Hematopoietic multipotent progenitor cell treated with erythropoietin and hydrocortisone succinate and interleukin-3 and kit ligand, for 8 days (in vitro differentiated cells): ENCODE measurements around the gene PTCH2.

Source experiments
- DNase-seq: peaks from one replicate; pipeline ENCODE4 v3.0.0-alpha.2; 2015

Gene PTCH2

DNA sequence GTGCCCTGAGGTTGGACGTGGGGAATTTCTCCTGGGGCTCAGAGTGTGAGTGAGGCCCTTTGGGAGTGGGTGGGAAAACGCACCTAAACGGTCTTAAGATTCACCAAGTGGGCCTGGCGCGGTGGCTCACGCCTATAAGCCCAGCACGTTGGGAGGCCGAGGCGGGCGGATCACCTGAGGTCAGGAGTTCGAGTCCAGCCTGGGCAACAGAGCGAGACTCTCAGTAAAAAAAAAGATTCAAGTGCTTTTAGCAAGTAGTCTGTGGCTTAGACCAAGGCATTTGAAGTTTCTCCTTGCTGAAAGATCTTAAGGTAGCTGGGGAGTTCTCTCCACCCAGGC, 66.4 kb downstream of the PTCH2 start:
- no peak for DNase-seq

DNA sequence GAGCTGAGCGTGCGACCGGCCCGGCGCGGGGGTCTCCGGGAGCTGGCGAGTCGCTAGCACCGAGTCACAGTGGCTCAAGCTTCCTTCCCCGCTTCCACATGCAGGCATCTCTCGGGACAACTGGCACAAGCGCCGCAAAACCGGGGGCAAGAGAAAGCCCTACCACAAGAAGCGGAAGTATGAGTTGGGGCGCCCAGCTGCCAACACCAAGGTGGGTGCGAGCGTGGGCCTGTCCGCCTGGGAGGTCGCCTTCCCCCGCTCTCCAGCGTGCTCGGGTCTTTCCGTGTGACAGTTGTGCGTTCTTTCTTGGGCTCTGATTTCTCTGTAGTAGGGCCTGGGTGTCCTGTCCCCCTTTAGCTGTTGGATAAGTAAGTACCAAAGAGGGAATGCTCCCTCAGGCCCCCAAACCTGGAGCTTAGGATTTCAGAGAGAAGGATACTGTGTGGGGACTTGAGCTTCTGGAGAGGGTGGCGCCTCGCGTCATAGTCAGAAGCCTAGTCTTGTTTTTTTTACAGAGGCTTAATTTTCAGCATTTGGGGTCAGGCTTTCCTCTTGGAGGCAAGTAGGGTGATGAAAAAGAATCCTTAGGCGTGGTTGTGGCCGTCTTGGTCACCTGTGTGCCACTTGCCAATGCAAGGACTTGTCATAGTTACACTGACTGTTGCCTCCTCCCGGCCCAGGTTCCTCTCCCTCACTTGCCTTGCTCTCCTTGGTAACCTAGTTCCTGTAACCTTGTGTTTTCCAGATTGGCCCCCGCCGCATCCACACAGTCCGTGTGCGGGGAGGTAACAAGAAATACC, 66.9 kb downstream of the PTCH2 start:
- no peak for DNase-seq

DNA sequence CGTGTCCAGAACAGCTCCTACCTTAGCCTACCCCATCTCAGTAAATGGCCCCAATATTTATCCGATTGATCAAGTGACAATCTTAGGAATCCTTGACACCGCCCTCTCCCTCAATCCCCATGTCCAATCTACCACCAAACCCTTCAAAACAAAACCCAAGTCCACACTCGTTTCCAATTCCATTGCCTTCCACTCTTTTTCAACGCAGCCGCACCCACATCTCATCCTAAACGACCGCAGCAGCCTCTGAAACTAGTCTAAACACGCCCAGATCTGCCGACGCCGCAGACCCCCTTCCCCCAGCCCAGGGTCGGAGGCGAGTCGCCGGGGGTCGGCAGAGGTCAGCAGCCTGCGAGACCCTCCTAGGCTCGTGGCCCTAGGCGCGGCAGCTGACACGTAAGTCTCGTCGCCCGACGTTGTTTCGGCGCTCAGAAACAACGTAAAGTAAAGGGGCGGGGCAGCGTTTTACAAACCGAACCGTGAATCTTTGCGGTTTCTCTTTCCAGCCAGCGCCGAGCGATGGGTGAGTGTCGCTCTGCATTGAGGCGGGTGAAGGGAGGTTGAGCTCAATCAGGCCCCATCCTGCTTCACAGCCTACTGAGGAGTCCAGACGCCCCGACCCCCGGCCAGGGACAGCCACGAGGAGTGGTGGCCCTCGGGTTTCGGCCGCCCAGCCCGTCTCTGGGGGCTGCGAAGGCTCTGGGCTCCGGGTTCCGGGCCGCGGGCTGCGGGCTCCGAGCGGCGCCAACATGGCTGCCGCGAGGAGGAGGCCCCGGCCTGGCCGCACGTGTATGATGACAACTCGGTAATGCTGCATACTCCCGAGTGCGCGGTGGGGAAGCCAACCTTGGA, 67.7 kb downstream of the PTCH2 start, which contains the start of gene RPS8:
RPS8 (plus strand) TSS at position 463 of the 852 bp plus-strand sequence; CDS start at position 520, 57 bp downstream.
- peak; percentile 97 for DNase-seq
